Right lobe of liver (tissue), 6 donors: ENCODE results near the gene GIMAP6. TPM values are rescaled to one million over a fixed set of nuclear protein-coding genes. Genes with fewer than 3 reads are reported as not detected.
"Not testable (repeated sequence)": the region's sequence is repeated elsewhere in the genome, so short reads cannot be mapped to it uniquely, and the experiment has no call there.

ENCODE experiments used
- ATAC-seq, 4 donors: fragments of 200-7000 bp; cut with Tn5 transposase; one replicate each; pipeline ENCODE4 v1.9.1; 2020; ENCODE audit warnings: mild to moderate bottlenecking in 4 of 4, moderate library complexity in 4 of 4
- DNase-seq, 3 donors: peaks; one replicate each; pipeline ENCODE4 v3.0.0-alpha.2; 2020
- H3K27ac ChIP-seq, 3 donors: fragments of 200-600 bp; one replicate each; pipeline ENCODE4 v1.8.0; 2022
- H3K27me3 ChIP-seq, 2 donors: fragments of 200-600 bp; one replicate each; pipeline ENCODE4 v1.8.0; 2022
- H3K36me3 ChIP-seq, 4 donors: fragments of 200-600 bp; sonication (generic) in 1 of 4; one replicate each; pipeline versions ENCODE4 v1.5.1 to v1.8.0; 2017 to 2022; ENCODE audit warnings: control low read depth in 1 of 4
- H3K4me1 ChIP-seq, 4 donors: fragments of 200-600 bp; sonication (generic) in 1 of 4; one replicate each; pipeline versions ENCODE4 v1.5.1 to v1.8.0; 2017 to 2022; ENCODE audit warnings: control low read depth in 1 of 4
- H3K4me3 ChIP-seq, 3 donors: fragments of 200-600 bp; one replicate each; pipeline ENCODE4 v1.8.0; 2022
- H3K9me3 ChIP-seq, 4 donors: fragments of 200-600 bp; sonication (generic) in 1 of 4; one replicate each; pipeline versions ENCODE4 v1.5.1 to v1.8.0; 2017 to 2022; ENCODE audit warnings: control low read depth in 1 of 4
- POLR2A ChIP-seq: fragments of 450-650 bp; IDR thresholded peaks from one replicate; pipeline ENCODE4 v1.6.1; 2017; ENCODE audit warnings: antibody characterized with exemption, mild to moderate bottlenecking
- WGBS: methylation state at CpG from one replicate; pipeline ENCODE4 v1.1.6; 2018; ENCODE audit warnings: low coverage, low lambda C conversion rate; ENCODE audit not compliant: insufficient coverage; ENCODE audit errors: missing lambda C conversion rate; 5-methylcytosine and 5-hydroxymethylcytosine counted together
- intact Hi-C, 2 donors: fragments of 100-400 bp; cut with DNase I; formaldehyde crosslinking; loops; one replicate each; pipeline versions ENCODE4 v1.11.2 to v1.14.1; 2022
- total RNA-seq, 6 experiments: library from RNA; depleted of rRNA in 2 of 6; stranded (reverse); fragments of >200 nt in 2 of 6; fragmentation: NEBNext Ultra II Directional in 3 of 6; extraction: Animal tissue kit (Norgen Biotek cat#: 25700) in 3 of 6; gene quantifications; one replicate each; pipeline versions ENCODE4 v1.1.0 to v1.2.4, GENCODE V29; 2016 to 2023
- TF ChIP-seq, protein P1 (sequence below), 4 donors: fragments of 200-600 bp in 3 of 4; fragments of 450-650 bp in 1 of 4; IDR thresholded peaks; one replicate each; pipeline versions ENCODE4 v1.5.1 to v1.8.0; 2016 to 2022; ENCODE audit warnings: antibody characterized with exemption in 4 of 4, mild to moderate bottlenecking in 2 of 4
- donor health status: DM: no; HTN: yes; CAD: no.
- donor health status: DM: no; HTN: no; CAD: no.
- donor health status: DM: no; HTN: no; CAD: no.
- donor health status: DM: no; HTN: yes; CAD: no.
- donor health status: DM: no; HTN: yes; CAD: no.

The GIMAP6 gene
- total RNA-seq, 6 experiments from 2014 or later = 4.7 to 10.2 (median 8.4) TPM

DNA sequence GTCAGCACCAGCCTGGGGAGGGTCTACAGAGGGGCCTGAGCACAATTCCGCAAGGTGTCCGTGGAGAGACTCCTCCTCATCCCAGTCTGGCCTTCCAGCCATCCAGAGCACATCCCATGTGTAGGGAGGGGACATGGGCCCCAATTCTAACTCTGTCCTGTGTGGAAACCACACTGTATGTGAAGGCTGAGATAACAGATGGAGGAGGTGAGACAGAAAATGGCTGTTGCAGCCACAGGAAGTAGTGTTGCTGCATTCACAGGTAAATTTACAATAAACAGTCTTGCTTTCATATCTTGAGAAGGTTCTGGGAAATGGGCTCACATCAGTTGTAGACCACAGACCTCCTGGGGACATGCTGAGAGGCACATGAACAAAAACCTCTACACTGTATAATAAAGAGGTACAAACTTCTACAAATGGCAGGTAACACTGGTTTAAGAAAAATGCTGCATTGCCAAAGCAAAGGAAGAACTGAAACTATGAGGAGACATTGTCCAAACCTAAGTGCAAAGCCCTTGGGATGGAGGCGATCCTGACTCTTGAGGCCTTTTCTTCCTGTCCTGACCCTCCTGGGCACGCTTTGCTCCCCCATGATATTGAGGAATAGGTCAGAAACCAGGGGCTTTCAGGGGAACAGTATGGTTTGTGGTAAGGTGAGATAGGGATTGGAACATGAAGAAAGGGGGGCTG is 31.8 kb upstream of the GIMAP6 start:
- no peaks in the 10 kb centered on the region for H3K4me1 ChIP-seq
- WGBS = 76% methylated on average over 3 of the region's 4 CpGs
- intact Hi-C loops = no loop called here
- ATAC-seq = peak; percentile 23 to 44 (median 32)
- no peaks in the 10 kb centered on the region for H3K27me3 ChIP-seq
- DNase-seq = no peak
- H3K36me3 ChIP-seq = no peaks in the 10 kb centered on the region
- no peak overlapping the region for H3K27ac ChIP-seq
- no peak for TF ChIP-seq POLR2A
- TF ChIP-seq, protein P1, sequence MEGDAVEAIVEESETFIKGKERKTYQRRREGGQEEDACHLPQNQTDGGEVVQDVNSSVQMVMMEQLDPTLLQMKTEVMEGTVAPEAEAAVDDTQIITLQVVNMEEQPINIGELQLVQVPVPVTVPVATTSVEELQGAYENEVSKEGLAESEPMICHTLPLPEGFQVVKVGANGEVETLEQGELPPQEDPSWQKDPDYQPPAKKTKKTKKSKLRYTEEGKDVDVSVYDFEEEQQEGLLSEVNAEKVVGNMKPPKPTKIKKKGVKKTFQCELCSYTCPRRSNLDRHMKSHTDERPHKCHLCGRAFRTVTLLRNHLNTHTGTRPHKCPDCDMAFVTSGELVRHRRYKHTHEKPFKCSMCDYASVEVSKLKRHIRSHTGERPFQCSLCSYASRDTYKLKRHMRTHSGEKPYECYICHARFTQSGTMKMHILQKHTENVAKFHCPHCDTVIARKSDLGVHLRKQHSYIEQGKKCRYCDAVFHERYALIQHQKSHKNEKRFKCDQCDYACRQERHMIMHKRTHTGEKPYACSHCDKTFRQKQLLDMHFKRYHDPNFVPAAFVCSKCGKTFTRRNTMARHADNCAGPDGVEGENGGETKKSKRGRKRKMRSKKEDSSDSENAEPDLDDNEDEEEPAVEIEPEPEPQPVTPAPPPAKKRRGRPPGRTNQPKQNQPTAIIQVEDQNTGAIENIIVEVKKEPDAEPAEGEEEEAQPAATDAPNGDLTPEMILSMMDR (IDR thresholded peaks at IDR 0.05) = no peak
- no peak overlapping the region for H3K4me3 ChIP-seq
- no peaks in the 10 kb centered on the region for H3K9me3 ChIP-seq

- intact Hi-C loops, H3K4me1 ChIP-seq, DNase-seq, ATAC-seq, H3K27ac ChIP-seq, H3K27me3 ChIP-seq, H3K9me3 ChIP-seq, H3K4me3 ChIP-seq, H3K36me3 ChIP-seq: not testable (repeated sequence)
These were observed 30.6 kb upstream of the GIMAP6 start for GRCh38 chr7:150662821-150663220.

- Histone ChIP-seq H3K4me1 (no peaks in the 10 kb centered on the region), H3K27me3 (no peaks in the 10 kb centered on the region), H3K36me3 (no peaks in the 10 kb centered on the region), H3K9me3 (no peaks in the 10 kb centered on the region), H3K4me3 (no peak overlapping the region), H3K27ac (no peak overlapping the region)
- no peak for TF ChIP-seq POLR2A
- TF ChIP-seq, protein P1 (IDR thresholded peaks at IDR 0.05) = no peak
- WGBS = 68% methylated on average over 4 of the region's 4 CpGs
- DNase-seq (no peak), ATAC-seq (no peak)
- intact Hi-C loops = no loop called here
These were observed 28.9 kb upstream of the GIMAP6 start for GRCh38 chr7:150660939-150661613.

- intact Hi-C loops = no loop called here
- H3K27me3 ChIP-seq = no peaks in the 10 kb centered on the region
- ATAC-seq (no peak), DNase-seq (no peak)
- H3K27ac ChIP-seq = no peak overlapping the region
- H3K9me3 ChIP-seq = peaks cover 0 to 2% (median 0%) of the 10 kb centered on the region in 4 donors
- no peaks in the 10 kb centered on the region for H3K4me1 ChIP-seq
- TF ChIP-seq, protein P1 (IDR thresholded peaks at IDR 0.05) = no peak
- TF ChIP-seq POLR2A = no peak
- H3K36me3 ChIP-seq = no peaks in the 10 kb centered on the region
- H3K4me3 ChIP-seq = no peak overlapping the region
- 77% methylated on average over 3 of the region's 3 CpGs for WGBS
These were observed 25.3 kb upstream of the GIMAP6 start for GRCh38 chr7:150657526-150657925.

DNA sequence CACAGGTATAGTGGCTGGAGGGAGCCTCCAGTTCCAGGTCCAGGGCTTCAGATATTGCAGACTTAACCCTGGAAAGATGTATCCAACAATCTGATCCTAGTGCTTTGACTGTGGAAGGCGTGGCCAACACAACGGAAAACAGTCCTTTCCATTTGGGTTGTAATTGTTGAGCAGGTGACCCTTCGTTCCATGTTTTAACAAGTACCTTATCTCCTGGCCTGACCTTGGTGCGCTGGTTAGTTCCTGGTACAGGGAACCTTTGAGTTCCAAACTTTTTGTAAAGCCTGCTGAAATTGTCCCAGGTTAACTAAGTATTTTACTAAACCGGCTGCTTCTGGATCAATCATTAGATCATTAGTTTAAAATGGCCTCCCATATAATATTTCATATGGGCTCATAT is 23.9 kb upstream of the GIMAP6 start:
- Histone ChIP-seq H3K27ac (no peak overlapping the region), H3K36me3 (no peaks in the 10 kb centered on the region), H3K27me3 (no peaks in the 10 kb centered on the region), H3K4me1 (no peaks in the 10 kb centered on the region), H3K9me3 (peaks cover 0 to 7% (median 0%) of the 10 kb centered on the region in 4 donors), H3K4me3 (no peak overlapping the region)
- WGBS = 67% methylated on average over 5 of the region's 5 CpGs
- intact Hi-C loops = no loop called here
- TF ChIP-seq POLR2A = no peak
- TF ChIP-seq, protein P1 (IDR thresholded peaks at IDR 0.05) = no peak
- DNase-seq = no peak
- no peak for ATAC-seq
